Naive B cell (primary cell): ENCODE data around the gene DNMT1. TPM values are rescaled to one million over a fixed set of nuclear protein-coding genes. Genes with fewer than 3 reads are reported as not detected.
"Not testable (repeated sequence)": the region's sequence is repeated elsewhere in the genome, so short reads cannot be mapped to it uniquely, and the experiment has no call there.

ENCODE experiments used
- ATAC-seq, 2 donors: fragments of 150-1000 bp; cut with Tn5 transposase; 2 replicates each; pipeline ENCODE4 v1.10.0; 2021; ENCODE audit warnings: low read depth in 2 of 2, mild to moderate bottlenecking in 2 of 2, moderate library complexity in 2 of 2
- DNase-seq: peaks from one replicate; pipeline ENCODE4 v3.0.0; 2022
- H3K27ac Mint-ChIP-seq, 6 donors: one replicate each; pipeline ENCODE4 v1.8.0; 2020 to 2022; ENCODE audit warnings: mild to moderate bottlenecking in 6 of 6, mixed read lengths in 6 of 6, moderate library complexity in 5 of 6, inconsistent platforms in 2 of 6
- H3K27me3 Mint-ChIP-seq, 3 donors: one replicate each; pipeline ENCODE4 v1.8.0; 2021 to 2022; ENCODE audit warnings: mixed read lengths in 3 of 3, mild to moderate bottlenecking in 1 of 3
- H3K36me3 Mint-ChIP-seq, 2 donors: one replicate each; pipeline ENCODE4 v1.8.0; 2020 to 2022; ENCODE audit warnings: mixed read lengths in 2 of 2, inconsistent platforms in 1 of 2, mild to moderate bottlenecking in 1 of 2
- H3K4me1 Mint-ChIP-seq, 3 donors: one replicate each; pipeline ENCODE4 v1.8.0; 2020 to 2022; ENCODE audit warnings: mixed read lengths in 3 of 3, inconsistent platforms in 1 of 3, mild to moderate bottlenecking in 1 of 3, moderate library complexity in 1 of 3
- H3K4me3 Mint-ChIP-seq, 8 donors: one replicate each; pipeline ENCODE4 v1.8.0; 2020 to 2022; ENCODE audit warnings: mild to moderate bottlenecking in 8 of 8, mixed read lengths in 8 of 8, moderate library complexity in 8 of 8, inconsistent platforms in 2 of 8
- H3K9me3 Mint-ChIP-seq, 7 donors: one replicate each; pipeline ENCODE4 v1.8.0; 2020 to 2022; ENCODE audit warnings: mixed read lengths in 7 of 7, mild to moderate bottlenecking in 5 of 7, inconsistent platforms in 2 of 7, moderate library complexity in 1 of 7
- polyA plus RNA-seq, 6 donors: library from polyadenylated mRNA; unstranded; fragments of 300-500 nt; fragmentation: Illumina TruSeq; gene quantifications; one replicate each; pipeline ENCODE4 v1.2.3, GENCODE V29; 2021; ENCODE audit warnings: low read depth in 6 of 6

DNMT1 gene
- 10 to 100 TPM; 13.9 to 56.7 (median 31.3) TPM for polyA plus RNA-seq

- Mint-ChIP-seq H3K27me3 (no peaks in the 10 kb centered on the region), H3K4me1 (peaks cover 13 to 29% (median 22%) of the 10 kb centered on the region in 3 donors), H3K27ac (peak within 1 kb of the TSS; percentile 79 to 95 (median 88)), H3K9me3 (no peaks in the 10 kb centered on the region), H3K4me3 (peak within 1 kb of the TSS; percentile 87 to 97 (median 93)), H3K36me3 (no peaks in the 10 kb centered on the region)
- DNase-seq = peak; percentile 91
- ATAC-seq = peak; percentile 91
Observed at GRCh38 chr19:10194500-10195198, at the start of gene DNMT1. DNMT1 (minus strand) TSS chr19:10194953; CDS start chr19:10194899, 54 bp downstream.

- Mint-ChIP-seq H3K4me1 (peaks cover 12 to 17% (median 15%) of the 10 kb centered on the region in 3 donors), H3K9me3 (no peaks in the 10 kb centered on the region), H3K27ac (no peak overlapping the region), H3K4me3 (no peak overlapping the region), H3K27me3 (no peaks in the 10 kb centered on the region), H3K36me3 (no peaks in the 10 kb centered on the region)
- ATAC-seq (no peak), DNase-seq (no peak)
Observed at GRCh38 chr19:10243606-10244005, 48.9 kb upstream of the DNMT1 start.

- H3K4me3 Mint-ChIP-seq, H3K36me3 Mint-ChIP-seq, H3K27me3 Mint-ChIP-seq, H3K9me3 Mint-ChIP-seq, DNase-seq, ATAC-seq: not testable (repeated sequence)
- Mint-ChIP-seq H3K27ac (peak overlapping the region in 3 of 6 donors; percentile 18 to 33 (median 30)), H3K4me1 (peaks cover 20 to 25% (median 23%) of the 10 kb centered on the region in 3 donors)
Observed at GRCh38 chr19:10241826-10242449, 47.2 kb upstream of the DNMT1 start.

- Mint-ChIP-seq H3K9me3 (peaks cover 0 to 2% (median 0%) of the 10 kb centered on the region in 7 donors), H3K27ac (peak overlapping the region; percentile 67 to 100 (median 88))
Observed at GRCh38 chr19:10238172-10238783, 43.5 kb upstream of the DNMT1 start.

GRCh38 chr19:10237702-10238101, 42.9 kb upstream of the DNMT1 start:
- H3K27ac Mint-ChIP-seq = peak overlapping the region; percentile 57 to 100 (median 79)
- H3K4me1 Mint-ChIP-seq = peaks cover 25 to 46% (median 34%) of the 10 kb centered on the region in 3 donors
- H3K4me3 Mint-ChIP-seq = peak overlapping the region in 3 of 8 donors; percentile 16 to 77 (median 27)
- no peaks in the 10 kb centered on the region for H3K27me3 Mint-ChIP-seq
- ATAC-seq = no peak
- H3K36me3 Mint-ChIP-seq = no peaks in the 10 kb centered on the region
- DNase-seq = no peak
- peaks cover 0 to 2% (median 0%) of the 10 kb centered on the region in 7 donors for H3K9me3 Mint-ChIP-seq

More at GRCh38 chr19:10238172-10238783, 43.5 kb upstream of the DNMT1 start:
- H3K4me3 Mint-ChIP-seq = peak overlapping the region in 3 of 8 donors; percentile 25 to 36 (median 27)
- no peaks in the 10 kb centered on the region for H3K36me3 Mint-ChIP-seq
- H3K27me3 Mint-ChIP-seq = no peaks in the 10 kb centered on the region
- no peak for ATAC-seq
- H3K4me1 Mint-ChIP-seq = peaks cover 25 to 43% (median 34%) of the 10 kb centered on the region in 3 donors
- no peak for DNase-seq

- H3K9me3 Mint-ChIP-seq, H3K27me3 Mint-ChIP-seq, H3K36me3 Mint-ChIP-seq, ATAC-seq, DNase-seq: not testable (repeated sequence)
- Mint-ChIP-seq H3K4me3 (peak overlapping the region in 6 of 8 donors; percentile 83 to 91 (median 87)), H3K4me1 (peaks cover 33 to 49% (median 44%) of the 10 kb centered on the region in 3 donors), H3K27ac (peak overlapping the region; percentile 99 to 100 (median 100))
Observed at GRCh38 chr19:10235409-10235808, 40.7 kb upstream of the DNMT1 start.

GRCh38 chr19:10235003-10235402, 40.2 kb upstream of the DNMT1 start:
- DNase-seq (no peak), ATAC-seq (no peak)
- H3K27me3 Mint-ChIP-seq = no peaks in the 10 kb centered on the region
- H3K4me1 Mint-ChIP-seq = peaks cover 36 to 49% (median 44%) of the 10 kb centered on the region in 3 donors
- H3K4me3 Mint-ChIP-seq = peak overlapping the region in 5 of 8 donors; percentile 8 to 83 (median 24)
- H3K36me3 Mint-ChIP-seq = no peaks in the 10 kb centered on the region
- peaks cover 0 to 2% (median 0%) of the 10 kb centered on the region in 7 donors for H3K9me3 Mint-ChIP-seq
- H3K27ac Mint-ChIP-seq = peak overlapping the region; percentile 97 to 100 (median 100)

GRCh38 chr19:10233946-10234345, 39.2 kb upstream of the DNMT1 start:
- Mint-ChIP-seq H3K9me3 (peaks cover 0 to 2% (median 0%) of the 10 kb centered on the region in 7 donors), H3K27ac (peak overlapping the region in 3 of 6 donors; percentile 60 to 99 (median 94)), H3K4me3 (no peak overlapping the region), H3K4me1 (peaks cover 32 to 50% (median 47%) of the 10 kb centered on the region in 3 donors), H3K36me3 (no peaks in the 10 kb centered on the region), H3K27me3 (no peaks in the 10 kb centered on the region)
- no peak for ATAC-seq
- DNase-seq = no peak

GRCh38 chr19:10231612-10232228, 37.0 kb upstream of the DNMT1 start:
- H3K4me3 Mint-ChIP-seq = peak overlapping the region; percentile 77 to 91 (median 86)
- H3K27ac Mint-ChIP-seq = peak overlapping the region; percentile 87 to 96 (median 94)
- H3K4me1 Mint-ChIP-seq = peaks cover 23 to 41% (median 40%) of the 10 kb centered on the region in 3 donors
- no peak for DNase-seq
- H3K9me3 Mint-ChIP-seq = peaks cover 0 to 2% (median 0%) of the 10 kb centered on the region in 7 donors
- H3K36me3 Mint-ChIP-seq = no peaks in the 10 kb centered on the region
- peak in 1 of 2 donors; percentile 27 for ATAC-seq
- no peaks in the 10 kb centered on the region for H3K27me3 Mint-ChIP-seq

- ATAC-seq (peak; percentile 24 to 35), DNase-seq (peak; percentile 81)
- peaks cover 18 to 38% (median 34%) of the 10 kb centered on the region in 3 donors for H3K4me1 Mint-ChIP-seq
- H3K27me3 Mint-ChIP-seq = peaks cover 0 to 5% (median 0%) of the 10 kb centered on the region in 3 donors
- peak within 1 kb of the TSS; percentile 80 to 92 (median 88) for H3K4me3 Mint-ChIP-seq
- H3K9me3 Mint-ChIP-seq = no peaks in the 10 kb centered on the region
- H3K36me3 Mint-ChIP-seq = no peaks in the 10 kb centered on the region
- H3K27ac Mint-ChIP-seq = peak within 1 kb of the TSS; percentile 87 to 96 (median 94)
Observed at GRCh38 chr19:10230861-10231611, 36.3 kb upstream of the DNMT1 start, which contains the start of gene S1PR2. S1PR2 (minus strand) TSS chr19:10231331; CDS start chr19:10224905, 6,426 bp downstream.

- DNase-seq (peak; percentile 60), ATAC-seq (peak; percentile 62 to 63)
- Mint-ChIP-seq H3K4me3 (peak overlapping the region; percentile 80 to 92 (median 88)), H3K4me1 (peaks cover 15 to 35% (median 27%) of the 10 kb centered on the region in 3 donors), H3K9me3 (no peaks in the 10 kb centered on the region), H3K36me3 (no peaks in the 10 kb centered on the region), H3K27me3 (peaks cover 0 to 5% (median 0%) of the 10 kb centered on the region in 3 donors), H3K27ac (peak overlapping the region; percentile 49 to 96 (median 88))
Observed at GRCh38 chr19:10230173-10230860, 35.6 kb upstream of the DNMT1 start.

GRCh38 chr19:10228920-10229319, 34.2 kb upstream of the DNMT1 start:
- Mint-ChIP-seq H3K27me3 (peaks cover 0 to 5% (median 0%) of the 10 kb centered on the region in 3 donors), H3K27ac (peak overlapping the region in 5 of 6 donors; percentile 30 to 94 (median 57)), H3K4me1 (peaks cover 17 to 30% (median 21%) of the 10 kb centered on the region in 3 donors), H3K4me3 (peak overlapping the region in 5 of 8 donors; percentile 60 to 89 (median 78)), H3K36me3 (no peaks in the 10 kb centered on the region), H3K9me3 (no peaks in the 10 kb centered on the region)
- no peak for ATAC-seq
- peak; percentile 57 for DNase-seq
